Endothelial cell of umbilical vein (primary cell): ENCODE measurements around the gene CELF1. TPM values are rescaled to one million over a fixed set of nuclear protein-coding genes. Genes with fewer than 3 reads are reported as not detected.

Experiments used
- BruUV-seq: library from RNA; stranded (reverse); fragments of 400-500 nt; replicated peaks from 2 replicates; lab custom pipeline; 2021; lab: Mats Ljungman, UMichigan
- CTCF ChIA-PET: fragments of 300-600, 350-600 bp; sonication (Branson Sonifier 250); formaldehyde crosslinking; loops from one replicate; lab custom pipeline; 2021; ENCODE audit warnings: antibody characterized with exemption, inconsistent platforms; lab: Charles Lee
- POLR2A ChIA-PET: fragments of 300-600, 350-600 bp; sonication (Branson Sonifier 250); formaldehyde crosslinking; loops from one replicate; lab custom pipeline; 2021; ENCODE audit warnings: antibody characterized with exemption, inconsistent platforms; lab: Charles Lee
- DNase-seq: peaks from one replicate; pipeline ENCODE4 v3.0.0-alpha.2; 2011; ENCODE audit warnings: low read depth, low spot score
- FAIRE-seq: peaks from 2 replicates; lab custom pipeline; 2011; peaks lifted over from hg19 to GRCh38; lab: Jason Lieb, UNC
- H2AFZ ChIP-seq: 2 replicates; pipeline ENCODE4 v1.6.0; 2012; ENCODE audit warnings: low read depth, low read length, control low read depth, inconsistent platforms
- H3K27ac ChIP-seq: 2 replicates; pipeline ENCODE4 v1.5.1; 2011; ENCODE audit warnings: low read depth, mild to moderate bottlenecking, control low read depth, low read length, moderate library complexity; ENCODE audit not compliant: insufficient read depth
- H3K27me3 ChIP-seq, 2 experiments: 2 replicates each; pipeline versions ENCODE4 v1.6.0 to v1.6.1; 2011; ENCODE audit warnings: low read length in 2 of 2, mixed read lengths in 1 of 2; ENCODE audit not compliant: control insufficient read depth in 2 of 2, insufficient read depth in 2 of 2
- H3K36me3 ChIP-seq, 2 experiments: 2 replicates in 1 of 2; 3 replicates in 1 of 2; pipeline ENCODE4 v1.5.1; 2011; ENCODE audit warnings: low read length in 2 of 2, mild to moderate bottlenecking in 1 of 2, moderate library complexity in 1 of 2; ENCODE audit not compliant: control insufficient read depth in 2 of 2, insufficient read depth in 2 of 2; ENCODE audit errors: extremely low read depth in 1 of 2
- H3K4me1 ChIP-seq: 3 replicates; pipeline ENCODE4 v1.5.1; 2011; ENCODE audit warnings: mild to moderate bottlenecking, low read length; ENCODE audit not compliant: control insufficient read depth, insufficient read depth; ENCODE audit errors: extremely low read depth
- H3K4me2 ChIP-seq: 2 replicates; pipeline ENCODE4 v1.6.1; 2011; ENCODE audit warnings: low read length, control low read depth, mixed read lengths; ENCODE audit not compliant: insufficient read depth
- H3K4me3 ChIP-seq, 3 experiments: fragments of 200-600 bp in 1 of 3; sonication (generic), shearing (Covaris generic) in 1 of 3; replicated peaks in 1 of 3; 2 replicates each; pipeline ENCODE4 v1.5.1; 2011 to 2016; ENCODE audit warnings: control low read depth in 3 of 3, low read length in 3 of 3, mild to moderate bottlenecking in 2 of 3, inconsistent platforms in 1 of 3, low read depth in 1 of 3, moderate library complexity in 1 of 3; ENCODE audit not compliant: insufficient read depth in 1 of 3
- H3K79me2 ChIP-seq: 2 replicates; pipeline ENCODE4 v1.6.0; 2012; ENCODE audit warnings: low read length, inconsistent platforms; ENCODE audit not compliant: control insufficient read depth, insufficient read depth
- H3K9ac ChIP-seq: replicated peaks from 2 replicates; pipeline ENCODE3; 2011; ENCODE audit warnings: low read length, control low read depth; ENCODE audit not compliant: insufficient read depth; ENCODE audit errors: extremely low read depth
- H3K9me1 ChIP-seq: replicated peaks from 3 replicates; pipeline ENCODE4 v1.6.0; 2011; ENCODE audit warnings: mild to moderate bottlenecking, low read length; ENCODE audit not compliant: control insufficient read depth, insufficient read depth; ENCODE audit errors: extremely low read depth
- H3K9me3 ChIP-seq: replicated peaks from 2 replicates; pipeline ENCODE4 v1.5.1; 2012; ENCODE audit warnings: low read length, inconsistent platforms; ENCODE audit not compliant: control insufficient read depth, insufficient read depth
- H4K20me1 ChIP-seq: replicated peaks from 2 replicates; pipeline ENCODE3; 2011; ENCODE audit warnings: mild to moderate bottlenecking, low read length; ENCODE audit not compliant: control insufficient read depth, insufficient read depth; ENCODE audit errors: extremely low read depth
- CTCF ChIP-seq, 2 donors: IDR thresholded peaks; 1 replicate in 1 of 2; 2 replicates in 1 of 2; pipeline ENCODE4 v1.5.1; 2011; ENCODE audit warnings: low read length in 2 of 2, mild to moderate bottlenecking in 2 of 2, moderate library complexity in 2 of 2, control low read depth in 1 of 2, inconsistent platforms in 1 of 2, low read depth in 1 of 2; ENCODE audit not compliant: insufficient read depth in 1 of 2; ENCODE audit errors: extremely low read depth in 1 of 2
- EZH2 ChIP-seq: IDR thresholded peaks from 2 replicates; pipeline ENCODE4 v1.6.1; 2012; ENCODE audit warnings: borderline replicate concordance, low read depth, mild to moderate bottlenecking, moderate library complexity, low read length, inconsistent platforms; ENCODE audit not compliant: severe bottlenecking
- FOS ChIP-seq: IDR thresholded peaks from 2 replicates; pipeline ENCODE4 v1.6.1; 2011; ENCODE audit warnings: mild to moderate bottlenecking, low read length, moderate library complexity, borderline replicate concordance; ENCODE audit not compliant: insufficient read depth
- GATA2 ChIP-seq: IDR thresholded peaks from 2 replicates; pipeline ENCODE4 v1.7.0; 2011; ENCODE audit warnings: low read depth, mild to moderate bottlenecking, moderate library complexity, mixed read lengths, low read length; ENCODE audit not compliant: insufficient read length, insufficient read depth
- JUN ChIP-seq: IDR thresholded peaks from 2 replicates; pipeline ENCODE4 v1.6.1; 2011; ENCODE audit warnings: borderline replicate concordance, low read depth; ENCODE audit not compliant: insufficient read length, insufficient read depth
- MYC ChIP-seq: IDR thresholded peaks from one replicate; pipeline ENCODE4 v1.6.1; 2011; ENCODE audit warnings: mild to moderate bottlenecking, low read depth, low read length
- POLR2A ChIP-seq: IDR thresholded peaks from 2 replicates; pipeline ENCODE4 v1.6.1; 2012; ENCODE audit warnings: low read depth, mild to moderate bottlenecking, control low read depth, low read length
- POLR2AphosphoS5 ChIP-seq: IDR thresholded peaks from 2 replicates; pipeline ENCODE4 v1.6.1; 2012; ENCODE audit warnings: low read depth, mild to moderate bottlenecking, control low read depth, low read length, moderate library complexity; ENCODE audit not compliant: insufficient read depth
- dilution Hi-C: fragments of 300-500 bp; cut with MboI; formaldehyde crosslinking; loops from one replicate; pipeline ENCODE4 v1.15.0; 2019; ENCODE audit warnings: low sequenced_read_pairs; ENCODE audit not compliant: extremely low pct_ligation_motif_present
- intact Hi-C: fragments of 100-400 bp; cut with micrococcal nuclease; formaldehyde crosslinking; loops from one replicate; pipeline ENCODE4 v1.10.0; 2022
- polyA plus RNA-seq, 4 experiments: library from polyadenylated mRNA; depleted of rRNA in 3 of 4; stranded (reverse) in 3 of 4; unstranded in 1 of 4; fragments of >200 nt; gene quantifications; 2 replicates each; pipeline versions ENCODE4 v1.2.1 to v1.2.3, GENCODE V29; 2011 to 2012; ENCODE audit warnings: missing spikeins in 1 of 4
- total RNA-seq: library from RNA; stranded (reverse); gene quantifications from 2 replicates; pipeline ENCODE4 v1.2.3, GENCODE V29; 2021
- TF ChIP-seq, protein P1 (sequence below): IDR thresholded peaks from 2 replicates; pipeline ENCODE4 v1.6.1; 2011; ENCODE audit not compliant: insufficient read depth, insufficient read length

The CELF1 gene
- total and polyA plus RNA-seq, 2 donors (not counting 3 experiments of a cell fraction or from before 2014, with no cell fraction given) = 66.3 to 120 TPM

GRCh38 chr11:47449541-47449940, 103.4 kb downstream of the CELF1 start:
- Histone ChIP-seq H3K4me3 (no peak overlapping the region), H3K9me1 (no peaks in the 10 kb centered on the region), H3K9ac (no peak overlapping the region), H3K4me1 (no peaks in the 10 kb centered on the region), H2AFZ (no peak overlapping the region), H3K79me2 (no peaks in the 10 kb centered on the region), H3K36me3 (peaks cover 0 to 2% of the 10 kb centered on the region in 2 experiments), H3K4me2 (no peak overlapping the region), H3K27me3 (no peaks in the 10 kb centered on the region), H4K20me1 (no peaks in the 10 kb centered on the region), H3K9me3 (no peaks in the 10 kb centered on the region), H3K27ac (no peak overlapping the region)
- no peak for DNase-seq
- POLR2A ChIA-PET = no interaction called here
- TF ChIP-seq EZH2 = no peak
- TF ChIP-seq FOS = no peak
- no peak for TF ChIP-seq POLR2AphosphoS5
- TF ChIP-seq, protein P1, sequence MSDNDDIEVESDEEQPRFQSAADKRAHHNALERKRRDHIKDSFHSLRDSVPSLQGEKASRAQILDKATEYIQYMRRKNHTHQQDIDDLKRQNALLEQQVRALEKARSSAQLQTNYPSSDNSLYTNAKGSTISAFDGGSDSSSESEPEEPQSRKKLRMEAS = no peak
- no peak for TF ChIP-seq POLR2A
- TF ChIP-seq GATA2 = no peak
- TF ChIP-seq JUN = no peak
- TF ChIP-seq MYC = no peak
- no peak for TF ChIP-seq CTCF (IDR thresholded peaks at IDR 0.05; ENCODE audit: extremely low read depth in 1 of 2, insufficient read depth in 1 of 2, low read depth in 1 of 2, low read length in 2 of 2)
- CTCF ChIA-PET = interaction anchor here (1.2 kb wide), 1 partner anchor 17 kb away, joined by 3 read pairs; no protein-coding TSS in a partner anchor
- dilution Hi-C loops = no loop called here
- no peak for FAIRE-seq
- intact Hi-C loops = no loop called here
- BruUV-seq = no TSS peak
